GM19452 (cell line): ENCODE measurements around the gene PDZRN3.

Source experiments
- ATAC-seq: cut with Tn5 transposase; IDR thresholded peaks from one replicate; pipeline ENCODE4 v1.9.1; 2021; ENCODE audit not compliant: unreplicated experiment

PDZRN3 gene

DNA sequence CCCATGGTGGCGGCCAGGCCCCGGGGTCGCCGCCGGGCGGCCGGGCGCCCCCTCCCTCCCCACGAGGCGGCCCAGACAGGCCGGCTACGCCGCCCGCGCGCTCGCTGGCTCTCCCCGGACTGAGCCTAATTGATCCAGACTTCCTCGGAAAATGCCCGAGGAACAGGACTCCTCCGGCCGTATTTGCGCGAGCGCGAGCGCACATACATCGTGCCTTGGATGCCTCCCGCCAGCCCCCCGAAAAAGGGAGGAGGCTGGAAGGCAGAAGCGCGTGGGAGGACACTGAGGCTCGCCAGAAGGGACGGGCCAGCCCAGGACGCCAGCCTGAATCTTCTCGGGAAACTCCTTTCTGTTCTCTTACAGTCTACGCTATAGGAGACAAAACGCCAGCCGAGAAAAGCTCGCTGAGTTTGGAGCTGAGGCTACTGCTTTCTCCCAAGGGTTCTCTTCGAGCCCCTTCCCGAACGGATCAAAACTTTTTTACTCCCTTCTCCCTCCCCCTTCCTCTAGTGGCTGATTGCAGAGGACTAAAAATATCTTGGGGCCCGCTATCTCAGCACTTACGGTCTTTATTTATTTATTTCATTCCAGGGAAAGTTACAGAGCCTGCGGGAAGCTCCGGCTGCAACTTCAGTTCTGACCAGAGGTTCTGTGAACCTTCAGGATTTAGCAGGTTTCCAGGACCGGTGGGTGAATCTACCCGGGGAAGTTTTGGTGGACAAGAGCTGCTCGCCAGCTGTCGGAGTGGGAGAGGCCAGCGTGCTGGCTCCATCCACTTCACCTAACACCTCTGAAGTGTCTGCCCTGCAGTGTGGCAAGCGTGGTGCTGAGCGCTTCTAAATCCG lies at the start of gene PDZRN3:
Gene PDZRN3, minus strand, starts transcription at position 121 of the 845 bp plus-strand sequence.
- no peak for ATAC-seq

DNA sequence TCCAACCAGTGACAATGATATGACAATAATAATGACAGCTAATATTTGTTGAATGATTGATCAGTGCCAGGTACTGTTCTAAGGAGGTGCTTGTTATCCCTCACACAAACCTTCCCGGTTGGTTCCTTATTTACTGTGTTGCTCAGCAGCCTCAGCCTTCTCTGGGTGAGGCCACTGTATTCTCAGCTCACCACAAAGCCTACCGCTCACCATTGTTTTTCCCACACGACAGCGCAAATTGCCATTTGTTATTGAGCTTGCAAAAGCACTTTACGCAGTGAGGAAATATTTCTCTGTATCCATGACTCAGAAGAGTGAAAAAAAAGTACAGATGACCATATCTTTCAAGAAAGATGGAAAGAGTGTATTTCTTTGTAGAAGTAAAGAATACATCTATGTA lies 49.5 kb upstream of the PDZRN3 start:
- no peak for ATAC-seq

DNA sequence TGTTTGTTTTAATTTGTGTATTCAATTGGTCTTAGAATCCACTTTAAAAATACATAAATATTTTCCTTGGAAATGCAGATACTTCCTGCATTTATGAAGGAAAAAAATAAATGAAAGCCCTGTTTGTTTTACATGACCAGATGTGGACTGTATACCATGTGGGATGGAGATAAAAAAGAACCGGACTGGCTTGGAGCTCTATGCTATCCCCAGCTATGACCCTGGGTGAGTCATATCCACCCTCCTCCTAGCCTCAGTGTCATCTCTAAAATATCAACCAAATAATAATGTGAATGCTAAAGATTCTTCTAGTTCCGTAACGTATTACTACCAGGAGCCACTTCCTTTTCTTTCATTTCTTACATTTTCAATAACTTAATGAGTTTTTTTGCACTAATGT lies 44.5 kb upstream of the PDZRN3 start:
- no peak for ATAC-seq

DNA sequence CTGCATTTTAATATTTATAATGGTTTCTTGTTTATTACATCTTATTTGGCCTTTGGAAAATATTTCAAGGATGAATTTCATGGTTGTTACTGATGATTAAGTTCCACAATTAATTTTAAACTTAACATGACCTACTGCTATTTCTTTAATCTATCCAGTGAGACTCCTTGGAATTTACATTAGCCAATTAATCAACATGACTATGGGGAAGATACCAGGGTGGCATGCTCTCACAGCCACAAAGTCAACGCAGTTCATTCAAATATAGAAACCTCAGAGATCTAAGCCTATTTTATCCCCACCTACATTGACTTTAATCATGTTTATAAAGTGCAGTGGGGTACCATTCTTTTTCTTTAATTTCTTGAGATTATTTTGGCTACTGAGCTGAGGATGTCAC lies 43.6 kb upstream of the PDZRN3 start:
- ATAC-seq = no peak

DNA sequence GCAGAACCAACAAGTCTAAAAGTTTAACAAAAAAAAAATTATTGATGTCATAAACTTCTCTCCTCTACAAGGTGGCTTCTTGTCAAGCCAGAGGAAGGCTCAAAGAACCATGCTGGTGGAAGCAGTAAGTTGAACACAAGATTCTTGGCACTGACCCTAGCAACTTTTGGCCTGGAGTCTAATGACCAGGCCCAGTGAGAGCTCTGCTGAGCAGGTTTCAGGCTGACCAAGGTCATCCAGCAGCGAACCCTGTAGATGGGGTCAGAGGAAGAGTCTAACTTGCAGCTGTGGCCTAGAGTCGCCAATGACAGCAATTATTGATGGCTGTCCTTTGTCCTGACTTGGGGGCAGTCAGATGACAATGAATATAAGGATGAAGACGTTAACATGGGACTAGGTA lies 43.1 kb upstream of the PDZRN3 start:
- ATAC-seq = no peak

DNA sequence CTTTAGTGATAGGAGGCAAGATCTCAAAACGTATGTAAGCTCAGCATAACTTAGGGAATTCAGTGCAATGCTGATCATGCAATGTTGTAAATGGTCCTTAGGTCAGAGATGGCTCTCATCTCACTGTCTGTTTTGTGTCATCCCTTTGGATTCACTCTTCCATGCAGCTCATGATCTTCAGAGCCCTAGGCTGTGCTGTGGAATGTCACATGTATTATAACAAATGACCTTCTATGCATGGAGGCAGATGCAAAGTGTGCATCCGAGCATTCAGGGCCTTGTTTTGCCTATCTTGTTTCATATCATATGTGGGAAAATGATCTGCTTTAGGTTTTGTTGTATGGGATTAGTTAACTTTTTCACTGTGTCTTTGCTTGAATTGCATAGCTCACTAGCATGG lies 40.5 kb upstream of the PDZRN3 start:
- ATAC-seq = no peak

DNA sequence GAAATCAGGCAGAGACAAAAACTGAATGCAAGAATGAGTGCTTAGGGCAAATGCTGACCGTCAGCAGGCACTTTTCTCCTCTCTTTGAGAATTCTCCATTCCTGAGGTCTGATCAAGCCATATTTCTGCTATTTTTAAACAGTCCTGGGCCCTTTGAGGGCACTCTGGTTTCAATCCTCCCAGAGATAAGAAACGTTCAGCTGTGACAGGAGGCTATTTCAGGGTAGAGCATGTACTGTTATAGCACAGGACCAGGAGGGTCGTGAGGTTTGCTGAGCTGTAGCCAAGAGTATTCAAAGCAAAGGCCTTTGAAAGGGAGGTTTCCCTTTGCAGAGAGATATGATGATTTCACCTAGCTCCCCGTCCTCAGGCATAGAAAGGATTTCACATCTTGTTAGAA lies 39.6 kb upstream of the PDZRN3 start:
- ATAC-seq = no peak

DNA sequence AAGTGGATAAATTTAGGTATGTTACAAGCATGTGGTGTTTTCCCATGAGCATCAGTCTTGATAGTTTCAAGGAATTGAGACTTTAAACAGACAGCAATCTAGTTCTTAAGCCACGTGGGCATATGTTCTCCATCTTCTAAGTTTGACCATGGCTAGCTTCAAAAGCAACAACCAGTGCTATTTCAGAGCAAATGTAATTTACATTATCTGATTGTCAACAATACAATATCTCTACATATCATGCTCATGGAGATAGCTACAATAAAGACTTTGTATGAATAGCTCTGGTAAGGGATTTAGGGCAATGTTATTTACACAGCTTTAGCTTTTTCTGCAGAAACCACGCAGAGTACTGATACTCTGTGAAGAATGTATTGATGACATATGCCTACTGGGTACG lies 38.8 kb upstream of the PDZRN3 start:
- no peak for ATAC-seq

DNA sequence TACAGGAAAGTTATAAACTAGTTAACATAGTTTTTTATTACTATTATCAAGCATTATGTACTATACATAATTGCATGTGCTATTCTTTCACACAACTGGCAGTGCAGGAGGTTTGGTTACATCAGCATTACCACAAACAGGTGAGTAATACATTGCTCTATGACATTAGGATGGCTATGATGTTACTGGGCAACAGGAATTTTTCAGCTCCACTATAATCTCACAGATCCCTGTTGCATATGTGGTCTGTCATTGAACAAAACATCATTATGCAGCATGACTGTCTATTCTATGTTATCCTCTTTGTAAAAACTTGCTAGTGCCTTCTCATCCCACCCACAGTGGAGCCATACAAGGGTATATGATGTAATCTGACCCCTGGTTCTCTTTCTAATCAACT lies 36.5 kb upstream of the PDZRN3 start:
- ATAC-seq = no peak

DNA sequence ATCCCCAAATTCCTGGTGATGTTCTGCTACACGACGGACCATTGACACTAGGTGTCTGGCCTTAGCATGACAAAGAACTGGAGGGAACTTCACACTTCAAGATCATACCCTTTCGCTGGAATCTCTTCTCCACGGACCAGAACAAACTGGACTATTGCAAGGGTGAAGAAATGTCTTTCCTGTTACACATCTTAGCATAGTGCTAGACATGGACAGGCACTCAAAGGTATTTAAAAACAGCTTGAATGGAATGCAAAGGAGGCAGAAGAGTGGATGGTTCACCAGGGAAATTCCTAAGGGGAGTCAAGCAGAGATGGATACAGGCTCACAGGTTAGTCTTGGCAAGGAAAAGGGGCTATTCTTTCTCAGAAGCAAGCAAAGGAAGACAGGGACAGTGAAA lies 33.5 kb upstream of the PDZRN3 start:
- no peak for ATAC-seq

DNA sequence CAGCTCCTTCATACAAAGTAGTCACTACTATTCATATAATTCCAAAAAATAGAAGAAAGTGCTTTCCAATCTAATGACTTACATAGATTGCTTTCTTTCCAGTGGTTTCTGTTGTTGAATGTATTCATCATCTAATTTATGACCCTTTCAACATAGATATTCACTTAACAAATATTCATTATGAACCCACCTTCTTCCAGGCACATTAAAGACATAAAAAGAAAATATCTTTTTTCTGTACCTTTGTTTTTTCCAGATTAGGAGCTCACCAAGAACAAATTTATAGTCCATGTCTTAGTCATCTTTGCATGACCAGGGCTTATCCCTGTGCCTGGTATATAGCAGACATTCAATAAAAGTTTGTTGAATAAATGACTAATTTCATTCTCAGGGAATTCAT lies 32.4 kb upstream of the PDZRN3 start:
- no peak for ATAC-seq

DNA sequence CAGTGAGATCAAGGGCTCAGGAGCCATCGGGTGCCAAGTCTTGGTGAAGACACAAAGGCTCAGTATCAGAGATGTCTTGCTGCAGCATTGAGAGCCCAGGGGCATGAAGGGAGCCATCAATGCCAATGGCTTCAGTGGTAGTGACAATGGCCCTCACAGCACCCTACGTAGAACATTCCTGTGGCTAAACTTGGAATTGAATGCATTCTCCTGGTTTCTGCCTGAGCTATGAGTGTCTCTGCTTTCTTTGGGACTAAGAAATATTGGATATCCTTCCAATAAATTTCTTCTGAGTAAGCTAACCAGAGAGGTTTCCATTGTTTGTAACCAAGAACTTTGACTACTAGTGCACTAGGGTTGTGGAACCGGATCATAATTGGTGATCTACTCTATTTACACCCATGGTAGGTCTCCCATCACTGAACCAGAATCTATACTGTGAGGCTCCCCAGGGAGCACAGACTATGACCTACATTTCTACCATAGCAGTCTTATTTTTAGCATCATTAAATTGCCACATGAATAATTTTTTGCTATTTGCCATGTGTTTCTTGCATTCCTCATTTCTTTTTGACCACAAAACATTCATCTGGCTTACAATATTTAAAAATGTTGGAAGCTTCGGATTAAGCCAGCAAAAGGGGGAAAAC lies 31.6 kb upstream of the PDZRN3 start:
- ATAC-seq = no peak

DNA sequence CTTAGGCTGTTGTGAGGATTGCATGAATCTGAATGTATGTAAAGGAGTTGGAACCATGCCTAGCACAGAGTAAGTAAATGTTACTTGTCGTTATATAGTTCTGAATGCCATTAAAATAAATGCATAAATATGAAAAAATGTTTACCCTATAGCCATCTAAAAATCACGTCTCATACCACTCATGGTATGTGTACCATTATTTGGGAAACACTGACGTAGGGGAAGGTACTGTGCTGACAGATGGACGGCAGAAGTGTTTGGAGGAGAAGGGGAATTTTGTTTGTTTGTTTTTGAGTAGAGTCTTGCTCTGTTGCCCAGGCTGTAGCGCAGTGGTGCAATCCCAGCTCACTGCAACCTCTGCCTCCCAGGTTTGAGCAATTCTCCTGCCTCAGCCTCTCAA lies 30.5 kb upstream of the PDZRN3 start:
- no peak for ATAC-seq

DNA sequence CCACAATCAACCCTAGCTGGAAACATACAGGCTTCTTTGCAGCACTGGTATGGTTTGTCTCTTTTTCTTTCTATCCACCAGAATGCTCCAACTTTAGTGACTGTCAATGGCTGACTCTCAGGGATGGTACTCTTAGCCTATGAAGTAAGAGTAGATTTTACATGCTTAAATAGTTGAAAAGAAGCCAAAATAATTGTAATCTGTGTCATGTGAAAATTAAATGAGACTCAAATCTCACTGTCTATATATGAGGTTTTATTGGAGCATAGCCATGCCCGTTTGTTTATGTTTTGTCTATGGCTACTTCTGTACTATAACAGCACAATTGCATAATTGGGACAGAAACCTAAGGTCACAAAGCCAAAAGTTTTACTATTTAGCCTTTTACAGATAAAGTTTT lies 29.1 kb upstream of the PDZRN3 start:
- no peak for ATAC-seq

DNA sequence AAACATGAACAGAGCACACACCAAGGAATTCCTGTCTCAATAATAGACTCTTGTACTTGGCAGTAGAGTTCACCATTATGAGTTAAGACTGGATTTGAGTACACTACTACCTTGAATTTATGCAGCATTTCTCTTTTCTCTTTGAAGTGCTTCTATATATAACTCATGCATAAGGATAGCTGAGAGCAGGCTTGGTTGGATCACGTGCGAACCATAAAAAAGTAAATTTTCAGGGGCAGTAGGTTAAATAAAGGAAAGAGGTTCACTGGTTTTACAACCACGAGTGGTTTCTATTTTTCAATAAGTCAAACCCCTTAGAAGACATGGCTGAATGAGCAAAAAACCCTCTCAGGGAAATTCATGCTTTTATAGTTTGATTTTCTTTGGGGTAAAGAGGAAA lies 28.6 kb upstream of the PDZRN3 start:
- no peak for ATAC-seq

DNA sequence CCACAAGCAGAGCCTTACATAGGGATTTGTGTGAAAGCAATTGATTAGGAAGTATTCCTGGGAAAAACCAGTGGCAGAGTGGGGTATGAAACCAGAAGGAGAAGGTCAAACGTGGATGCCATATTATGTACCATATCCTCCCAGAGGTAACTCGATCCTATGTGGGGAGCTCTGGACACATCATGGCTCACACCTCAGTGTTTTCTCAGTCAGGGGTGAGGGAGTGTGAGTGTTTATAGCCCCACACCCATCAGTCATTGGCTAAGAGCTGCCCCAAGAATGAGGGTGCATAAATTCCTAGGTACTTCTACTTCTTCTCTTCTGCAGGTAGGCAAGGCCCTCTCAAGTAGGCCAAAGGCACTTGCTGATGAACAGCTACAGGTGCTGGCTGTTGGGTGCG lies 28.2 kb upstream of the PDZRN3 start:
- no peak for ATAC-seq

DNA sequence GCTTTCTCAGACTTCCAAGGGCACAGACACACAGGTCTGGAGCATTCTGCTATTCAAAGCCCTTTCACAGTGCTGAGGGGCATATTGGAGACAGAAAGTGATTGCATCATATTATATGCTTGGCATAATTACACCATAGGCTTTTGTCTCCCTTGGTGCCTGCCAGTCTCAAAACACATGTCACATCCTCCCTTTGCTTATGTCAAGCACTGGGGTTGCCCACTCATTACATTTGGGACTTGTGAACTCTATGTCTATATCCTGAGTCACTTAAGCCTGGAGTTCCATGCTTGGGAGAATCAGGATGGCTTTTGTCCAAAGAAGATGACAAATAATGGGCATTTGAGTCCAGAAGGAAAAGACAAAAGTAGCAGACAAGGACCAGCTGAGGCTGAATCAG lies 12.3 kb upstream of the PDZRN3 start:
- no peak for ATAC-seq

DNA sequence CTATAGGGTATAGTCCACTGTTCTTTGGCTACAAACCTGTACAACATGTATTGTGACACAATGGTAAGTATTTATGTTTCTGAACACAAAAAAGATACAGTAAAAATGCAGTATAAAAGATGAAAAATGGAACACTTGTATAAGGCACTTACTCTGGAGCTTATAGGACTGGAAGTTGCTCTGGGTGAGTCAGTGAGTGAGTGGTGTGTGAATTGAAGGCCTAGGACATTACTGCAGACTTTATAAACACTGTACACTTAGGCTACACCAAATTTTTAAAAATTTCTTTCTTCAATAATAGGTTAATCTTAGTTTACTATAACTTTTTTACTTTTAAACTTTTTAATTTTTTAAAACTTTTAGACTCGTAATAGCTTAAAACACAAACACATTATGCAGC lies 10.5 kb upstream of the PDZRN3 start:
- ATAC-seq = no peak

DNA sequence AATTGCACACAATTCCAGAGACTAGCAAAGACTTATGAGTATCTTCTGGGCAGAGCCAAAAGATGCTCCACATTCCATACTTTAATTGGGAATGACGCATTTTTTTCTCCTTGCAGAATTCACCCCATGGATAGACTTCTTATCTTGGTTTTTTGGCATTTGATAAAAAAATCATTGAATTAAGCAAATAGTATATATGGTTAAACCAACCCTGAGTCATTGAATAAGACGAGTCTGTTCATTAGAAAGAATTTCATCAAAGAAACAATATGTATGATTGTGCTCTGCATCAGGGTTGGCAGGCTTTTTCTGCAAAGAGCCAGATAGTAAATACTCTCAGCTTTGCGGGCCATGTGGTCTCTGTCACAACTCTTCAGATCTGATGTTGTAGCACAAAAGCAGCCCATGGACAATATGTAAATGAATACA lies 9.2 kb upstream of the PDZRN3 start:
- no peak for ATAC-seq

DNA sequence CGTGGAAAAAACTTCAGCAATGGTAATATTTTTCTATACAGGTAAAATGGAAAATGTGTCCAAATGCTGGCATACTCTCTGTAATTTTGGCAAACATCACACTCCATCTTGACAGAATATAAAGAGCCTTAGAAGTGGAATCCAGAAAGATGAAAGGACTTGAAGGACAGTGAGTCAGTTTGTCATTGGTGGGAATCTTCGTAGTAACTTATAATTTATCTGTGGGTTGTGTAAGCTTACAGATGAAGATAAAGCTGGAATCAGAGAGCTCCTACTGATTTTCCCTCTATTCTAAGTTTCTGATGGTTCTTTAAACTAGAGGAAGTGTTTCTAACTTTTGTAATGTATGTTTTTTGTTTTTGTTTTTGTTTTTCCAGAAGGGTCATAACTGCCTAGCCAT lies 8.7 kb upstream of the PDZRN3 start:
- no peak for ATAC-seq

DNA sequence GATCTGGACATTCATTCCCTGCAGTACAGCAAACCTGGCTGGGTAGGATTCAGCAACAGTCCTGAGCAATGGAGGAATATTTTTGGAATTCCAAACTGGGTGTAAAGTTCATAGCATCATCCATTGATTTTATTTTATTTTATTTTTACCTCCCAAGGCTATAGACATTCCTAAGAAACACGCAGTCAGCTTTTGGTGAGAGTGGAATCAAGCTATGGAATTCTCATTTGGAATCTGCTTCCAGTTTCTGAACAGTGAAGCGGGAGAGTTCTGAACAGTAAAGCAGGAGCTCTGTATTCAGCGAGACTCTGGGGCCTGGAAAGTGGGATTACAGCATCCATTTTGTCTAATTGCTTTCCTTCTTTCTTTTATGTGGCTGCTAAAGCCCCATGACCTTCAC lies 1.4 kb upstream of the PDZRN3 start:
- ATAC-seq = no peak

DNA sequence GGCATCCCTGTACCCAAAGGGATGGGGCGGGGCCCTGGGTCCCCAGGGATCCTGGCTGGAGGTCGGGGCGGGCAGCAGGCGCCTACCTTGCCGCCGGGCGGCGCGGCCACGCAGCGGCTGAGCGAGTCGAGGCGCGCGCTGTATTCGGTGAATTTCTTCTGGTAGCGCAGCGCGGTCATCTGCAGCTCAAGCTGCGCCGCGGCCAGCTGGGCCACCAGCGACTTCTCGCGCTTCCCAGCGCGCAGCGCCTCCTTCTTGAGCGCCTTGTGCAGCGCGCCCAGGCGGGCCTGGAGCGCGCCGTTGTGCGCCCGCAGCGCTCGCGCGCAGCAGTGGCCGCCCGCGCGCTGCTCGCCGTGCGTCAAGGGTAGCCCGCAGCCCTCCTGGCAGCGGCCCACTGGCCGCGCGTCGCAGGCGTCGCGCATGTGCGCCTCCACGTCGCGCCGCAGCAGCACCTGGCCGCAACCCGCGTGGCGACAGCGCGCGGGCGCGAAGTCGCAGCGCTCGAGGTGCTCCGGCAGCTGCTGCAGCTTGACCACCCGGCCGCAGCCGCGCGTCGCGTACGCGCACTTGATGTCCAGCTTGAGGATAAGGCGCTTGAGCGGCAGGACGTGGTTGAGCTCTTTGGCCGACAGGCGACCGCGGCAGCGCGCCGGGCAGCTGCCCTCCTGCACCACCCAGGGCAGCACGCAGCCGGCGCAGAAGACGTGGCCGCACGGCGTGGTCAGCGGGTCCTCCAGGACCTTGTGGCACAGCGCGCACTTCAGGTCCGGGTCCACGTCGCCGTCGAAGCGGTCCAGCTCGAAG lies 522 bp downstream of the PDZRN3 start:
- ATAC-seq = no peak
